PC-9 (cell line): Measurements from ENCODE around the gene HLA-C. TPM values are rescaled to one million over a fixed set of nuclear protein-coding genes. Genes with fewer than 3 reads are reported as not detected.

ENCODE experiments used
- BruUV-seq: library from RNA; stranded (reverse); fragments of 400-500 nt; replicated peaks from 2 replicates; lab custom pipeline; 2021; lab: Mats Ljungman, UMichigan
- CTCF ChIA-PET: fragments of 300-600 bp; sonication (Branson Sonifier 250); formaldehyde crosslinking; loops from one replicate; lab custom pipeline; 2022; ENCODE audit warnings: antibody characterized with exemption; lab: Charles Lee
- POLR2A ChIA-PET: fragments of 300-600 bp; sonication (Branson Sonifier 250); formaldehyde crosslinking; loops from one replicate; lab custom pipeline; 2022; ENCODE audit warnings: antibody characterized with exemption; ENCODE audit not compliant: unreplicated experiment; lab: Charles Lee
- DNase-seq, 2 experiments: peaks; one replicate each; pipeline versions ENCODE4 v3.0.0 to v3.0.0-alpha.2; 2015 to 2022; ENCODE audit warnings: mixed read lengths in 1 of 2
- H2AFZ ChIP-seq: fragments of 200-600 bp; sonication (generic); 2 replicates; pipeline ENCODE4 v1.8.1; 2017; ENCODE audit warnings: antibody characterized with exemption
- H3F3A ChIP-seq: fragments of 200-600 bp; sonication (generic); 2 replicates; pipeline ENCODE4 v1.8.1; 2017; ENCODE audit warnings: antibody characterized with exemption, mild to moderate bottlenecking, low read depth; ENCODE audit not compliant: insufficient read depth
- H3K27ac ChIP-seq: fragments of 200-600 bp; sonication (generic); 2 replicates; pipeline ENCODE4 v1.6.1; 2016; ENCODE audit warnings: mixed run types
- H3K27me3 ChIP-seq: fragments of 200-600 bp; sonication (generic); 2 replicates; pipeline ENCODE4 v1.6.1; 2016; ENCODE audit warnings: low read depth, mixed run types; ENCODE audit not compliant: insufficient read depth
- H3K36me3 ChIP-seq: fragments of 200-600 bp; sonication (generic); 2 replicates; pipeline ENCODE4 v1.6.1; 2016; ENCODE audit warnings: low read depth, mixed run types
- H3K4me1 ChIP-seq: fragments of 200-600 bp; sonication (generic); replicated peaks from 2 replicates; pipeline ENCODE4 v1.6.1; 2016; ENCODE audit warnings: mixed run types; ENCODE audit not compliant: insufficient read depth
- H3K4me2 ChIP-seq: fragments of 200-600 bp; sonication (generic); 2 replicates; pipeline ENCODE4 v1.6.1; 2017; ENCODE audit warnings: mixed run types
- H3K4me3 ChIP-seq: fragments of 200-600 bp; sonication (generic); 2 replicates; pipeline ENCODE4 v1.6.1; 2016; ENCODE audit warnings: mixed run types
- H3K79me2 ChIP-seq: fragments of 200-600 bp; sonication (generic); 2 replicates; pipeline ENCODE4 v1.6.1; 2017; ENCODE audit warnings: low read depth, mixed run types
- H3K9me2 ChIP-seq: fragments of 200-600 bp; sonication (generic); 2 replicates; pipeline ENCODE4 v1.8.1; 2017; ENCODE audit warnings: mild to moderate bottlenecking; ENCODE audit not compliant: insufficient read depth
- H3K9me3 ChIP-seq: fragments of 200-600 bp; sonication (generic); 2 replicates; pipeline ENCODE4 v1.8.1; 2016; ENCODE audit warnings: low read depth; ENCODE audit not compliant: insufficient read depth
- H4K20me1 ChIP-seq: fragments of 200-600 bp; sonication (generic); 2 replicates; pipeline ENCODE4 v1.8.1; 2017; ENCODE audit not compliant: insufficient read depth
- CTCF ChIP-seq: fragments of 200-600 bp; sonication (generic); conservative IDR thresholded peaks from 2 replicates; pipeline ENCODE4 v1.6.1; 2017; ENCODE audit warnings: mixed run types, antibody characterized with exemption, mild to moderate bottlenecking, moderate library complexity
- EZH2 ChIP-seq: fragments of 200-600 bp; sonication (generic); IDR thresholded peaks from 2 replicates; pipeline ENCODE4 v1.8.0; 2017; ENCODE audit warnings: antibody characterized with exemption, low read depth
- intact Hi-C: fragments of 100-400 bp; cut with micrococcal nuclease; formaldehyde crosslinking; loops from one replicate; pipeline ENCODE4 v1.10.0; 2022; ENCODE audit not compliant: unreplicated experiment
- total RNA-seq: library from RNA; stranded (reverse); gene quantifications from 2 replicates; pipeline ENCODE4 v1.2.3, GENCODE V29; 2021

Gene HLA-C
- total RNA-seq, 1 experiment from 2014 or later, result 305 TPM

GRCh38 chr6:31307669-31308049 is 35.8 kb upstream of the HLA-C start:
- ChIA-PET POLR2A (no interaction called here), CTCF (no interaction called here)
- H3K4me1 ChIP-seq, result no peaks in the 10 kb centered on the region
- H3K4me3 ChIP-seq, result no peak overlapping the region
- DNase-seq, result no peak
- no peak overlapping the region for H3K4me2 ChIP-seq
- peaks cover 17% of the 10 kb centered on the region for H3K27me3 ChIP-seq
- no peaks in the 10 kb centered on the region for H3K9me3 ChIP-seq
- TF ChIP-seq CTCF (no peak), EZH2 (no peak)
- H4K20me1 ChIP-seq, result no peaks in the 10 kb centered on the region
- no peak overlapping the region for H2AFZ ChIP-seq
- BruUV-seq, result no TSS peak
- H3K27ac ChIP-seq, result no peak overlapping the region
- intact Hi-C loops, result no loop called here
- no peaks in the 10 kb centered on the region for H3K79me2 ChIP-seq
- no peaks in the 10 kb centered on the region for H3F3A ChIP-seq
- H3K36me3 ChIP-seq, result no peaks in the 10 kb centered on the region
- no peaks in the 10 kb centered on the region for H3K9me2 ChIP-seq

- no peaks in the 10 kb centered on the region for H3K4me1 ChIP-seq
- no peaks in the 10 kb centered on the region for H3K9me3 ChIP-seq
- no peaks in the 10 kb centered on the region for H3F3A ChIP-seq
- ChIA-PET POLR2A (no interaction called here), CTCF (no interaction called here)
- H3K27me3 ChIP-seq, result peaks cover 29% of the 10 kb centered on the region
- H2AFZ ChIP-seq, result no peak overlapping the region
- H3K79me2 ChIP-seq, result no peaks in the 10 kb centered on the region
- no peak for TF ChIP-seq CTCF
- no peak for TF ChIP-seq EZH2
- no peak overlapping the region for H3K4me3 ChIP-seq
- intact Hi-C loops, result no loop called here
- DNase-seq, result no peak
- H3K9me2 ChIP-seq, result no peaks in the 10 kb centered on the region
- no TSS peak for BruUV-seq
- no peak overlapping the region for H3K27ac ChIP-seq
- no peak overlapping the region for H3K4me2 ChIP-seq
- H4K20me1 ChIP-seq, result no peaks in the 10 kb centered on the region
- no peaks in the 10 kb centered on the region for H3K36me3 ChIP-seq
Observed at GRCh38 chr6:31305703-31306219, 33.9 kb upstream of the HLA-C start.

- intact Hi-C loops, result no loop called here
Observed at GRCh38 chr6:31304683-31305082, 32.8 kb upstream of the HLA-C start.

More at GRCh38 chr6:31304683-31305082, 32.8 kb upstream of the HLA-C start:
- no TSS peak for BruUV-seq
- POLR2A ChIA-PET, result interaction anchor here (0.8 kb wide), 1 partner anchor 516 kb away, joined by 12 read pairs; no protein-coding TSS in a partner anchor
- no peaks in the 10 kb centered on the region for H3K36me3 ChIP-seq
- H4K20me1 ChIP-seq, result no peaks in the 10 kb centered on the region
- H3K27ac ChIP-seq, result no peak overlapping the region
- H3K4me1 ChIP-seq, result no peaks in the 10 kb centered on the region
- H3F3A ChIP-seq, result no peaks in the 10 kb centered on the region
- H2AFZ ChIP-seq, result no peak overlapping the region
- H3K4me2 ChIP-seq, result no peak overlapping the region
- CTCF ChIA-PET, result interaction anchor here (0.7 kb wide), 1 partner anchor 25 kb away, joined by 3 read pairs; no protein-coding TSS in a partner anchor
- DNase-seq, result no peak
- no peaks in the 10 kb centered on the region for H3K9me2 ChIP-seq
- no peaks in the 10 kb centered on the region for H3K79me2 ChIP-seq
- TF ChIP-seq CTCF (no peak), EZH2 (no peak)
- H3K4me3 ChIP-seq, result no peak overlapping the region
- no peaks in the 10 kb centered on the region for H3K9me3 ChIP-seq
- peaks cover 39% of the 10 kb centered on the region for H3K27me3 ChIP-seq
